ENCODE measurements around the gene MINK1. TPM values are rescaled to one million over a fixed set of nuclear protein-coding genes. Genes with fewer than 3 reads are reported as not detected.

Gene MINK1
- total RNA-seq, 1 donor from 2014 or later = 65.3 TPM

DNA sequence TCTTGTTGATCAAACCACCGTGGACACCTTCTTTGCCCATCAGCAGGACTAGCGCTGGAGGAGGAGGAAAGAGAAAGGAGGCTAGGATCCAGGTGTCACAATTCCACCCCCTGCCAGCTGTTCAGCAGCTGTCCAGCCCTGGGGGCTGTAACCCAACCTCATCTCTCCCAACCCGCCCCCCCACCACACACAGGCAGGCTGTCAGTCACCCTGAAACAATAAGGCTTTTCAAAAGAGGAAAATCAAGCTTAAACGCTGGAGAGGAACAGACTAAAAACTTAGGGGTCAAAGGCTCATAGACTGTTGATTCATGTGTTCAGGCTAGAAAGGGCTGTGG is 112.8 kb downstream of the MINK1 start:
- peak overlapping the region; percentile 100 for H3K4me3 Mint-ChIP-seq
- no peak for ATAC-seq (ENCODE audit: low read depth)
- POLR2A ChIA-PET = interaction anchor here (0.7 to 12.1 kb wide), 12 partner anchors 21 to 246 kb away, joined by 3 to 391 read pairs (median 14); partner anchors contain the start of genes C17orf107, CAMTA2, INCA1 and KIF1C
- H3K4me1 Mint-ChIP-seq = peaks cover 71% of the 10 kb centered on the region
- no peak for DNase-seq
- TF ChIP-seq, protein P1, sequence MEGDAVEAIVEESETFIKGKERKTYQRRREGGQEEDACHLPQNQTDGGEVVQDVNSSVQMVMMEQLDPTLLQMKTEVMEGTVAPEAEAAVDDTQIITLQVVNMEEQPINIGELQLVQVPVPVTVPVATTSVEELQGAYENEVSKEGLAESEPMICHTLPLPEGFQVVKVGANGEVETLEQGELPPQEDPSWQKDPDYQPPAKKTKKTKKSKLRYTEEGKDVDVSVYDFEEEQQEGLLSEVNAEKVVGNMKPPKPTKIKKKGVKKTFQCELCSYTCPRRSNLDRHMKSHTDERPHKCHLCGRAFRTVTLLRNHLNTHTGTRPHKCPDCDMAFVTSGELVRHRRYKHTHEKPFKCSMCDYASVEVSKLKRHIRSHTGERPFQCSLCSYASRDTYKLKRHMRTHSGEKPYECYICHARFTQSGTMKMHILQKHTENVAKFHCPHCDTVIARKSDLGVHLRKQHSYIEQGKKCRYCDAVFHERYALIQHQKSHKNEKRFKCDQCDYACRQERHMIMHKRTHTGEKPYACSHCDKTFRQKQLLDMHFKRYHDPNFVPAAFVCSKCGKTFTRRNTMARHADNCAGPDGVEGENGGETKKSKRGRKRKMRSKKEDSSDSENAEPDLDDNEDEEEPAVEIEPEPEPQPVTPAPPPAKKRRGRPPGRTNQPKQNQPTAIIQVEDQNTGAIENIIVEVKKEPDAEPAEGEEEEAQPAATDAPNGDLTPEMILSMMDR (IDR thresholded peaks at IDR 0.05) = no peak
- intact Hi-C loops (cut with micrococcal nuclease) = loop anchor here (5.0 to 10.0 kb wide), 6 partner anchors 139 to 1034 kb away; partner anchors contain the start of genes ATP2A3, MED11, NUP88 and PLD2
- no peaks in the 10 kb centered on the region for H3K9me3 Mint-ChIP-seq
- CTCF ChIA-PET = interaction anchor here (1.0 kb wide), 2 partner anchors 21 to 37 kb away, joined by 3 to 7 read pairs; partner anchors contain the start of gene SPAG7
- peaks cover 2% of the 10 kb centered on the region for H3K27me3 Mint-ChIP-seq
- H3K27ac Mint-ChIP-seq = peak overlapping the region; percentile 100
- H3K36me3 Mint-ChIP-seq (ENCODE audit: low read depth) = peaks cover 61% of the 10 kb centered on the region

DNA sequence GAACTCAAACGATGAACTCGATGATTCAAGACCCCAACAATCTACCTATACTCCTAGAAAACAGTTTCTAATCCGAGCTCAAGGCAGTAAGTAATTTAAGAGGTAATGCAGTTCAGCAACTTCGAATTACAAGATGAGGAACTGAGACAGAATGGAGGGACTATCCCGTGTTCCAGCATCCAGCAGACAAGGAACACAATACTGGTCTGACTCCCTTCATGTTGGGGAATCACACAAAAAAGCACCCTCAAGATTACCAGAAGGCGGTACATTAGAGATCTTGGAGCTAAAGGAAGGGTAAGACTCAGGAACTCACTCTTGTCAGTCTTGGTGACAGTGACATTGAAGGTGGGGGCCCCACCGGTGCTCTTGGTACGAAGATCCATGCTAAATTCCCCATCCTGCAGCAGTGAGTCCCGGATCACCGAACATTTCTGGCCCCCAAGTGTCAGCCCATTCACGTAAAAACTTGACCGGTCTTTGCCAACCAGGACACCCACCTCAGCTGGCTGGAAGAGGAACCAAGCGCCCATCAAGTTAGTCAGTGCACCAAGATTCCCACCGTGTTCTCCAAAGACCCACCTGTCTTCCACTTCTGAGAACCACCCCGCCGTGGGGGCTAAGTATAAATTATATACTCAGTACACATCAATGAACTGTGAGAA is 113.3 kb downstream of the MINK1 start:
- H3K36me3 Mint-ChIP-seq (ENCODE audit: low read depth) = peaks cover 57% of the 10 kb centered on the region
- intact Hi-C loops (cut with micrococcal nuclease) = loop anchor here (5.0 to 10.0 kb wide), 6 partner anchors 139 to 1034 kb away; partner anchors contain the start of genes ATP2A3, MED11, NUP88 and PLD2
- peaks cover 2% of the 10 kb centered on the region for H3K27me3 Mint-ChIP-seq
- H3K4me1 Mint-ChIP-seq = peaks cover 69% of the 10 kb centered on the region
- H3K4me3 Mint-ChIP-seq = peak overlapping the region; percentile 100
- POLR2A ChIA-PET = interaction anchor here (0.6 to 12.1 kb wide), 19 partner anchors 7 to 1032 kb away, joined by 3 to 391 read pairs (median 6); partner anchors contain the start of genes ARRB2, C17orf107, CAMTA2 and CYB5D2
- H3K27ac Mint-ChIP-seq = peak overlapping the region; percentile 100
- TF ChIP-seq, protein P1 (IDR thresholded peaks at IDR 0.05) = no peak
- DNase-seq = no peak
- CTCF ChIA-PET = interaction anchor here (1.0 kb wide), 2 partner anchors 21 to 37 kb away, joined by 3 to 7 read pairs; partner anchors contain the start of gene SPAG7
- ATAC-seq (ENCODE audit: low read depth) = no peak
- H3K9me3 Mint-ChIP-seq = no peaks in the 10 kb centered on the region

DNA sequence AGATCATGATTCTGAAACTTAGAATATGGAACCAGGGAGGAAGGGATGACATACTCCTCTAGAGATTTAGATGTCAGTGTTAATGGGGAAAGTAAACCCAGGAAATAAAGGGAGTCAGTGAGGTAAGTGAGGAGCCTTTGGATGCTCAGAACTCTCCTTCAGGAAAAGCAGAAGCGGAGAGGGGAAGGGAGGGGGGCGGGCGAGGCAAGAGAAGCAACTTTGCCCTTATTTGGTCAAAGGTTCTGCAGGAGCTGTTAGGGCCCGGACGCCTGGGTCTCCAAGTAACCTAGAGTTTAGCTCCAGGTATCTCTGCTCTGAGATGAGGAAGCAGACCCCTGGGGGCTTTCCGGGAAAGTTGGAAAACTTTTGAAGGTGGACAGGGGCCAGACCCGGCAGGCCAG is 113.9 kb downstream of the MINK1 start:
- no peak for ATAC-seq (ENCODE audit: low read depth)
- H3K4me1 Mint-ChIP-seq = peaks cover 63% of the 10 kb centered on the region
- no peak for DNase-seq
- POLR2A ChIA-PET = interaction anchor here (0.6 to 12.1 kb wide), 20 partner anchors 7 to 1033 kb away, joined by 3 to 391 read pairs (median 7); partner anchors contain the start of genes ARRB2, C17orf107, CAMTA2 and CYB5D2
- H3K4me3 Mint-ChIP-seq = peak overlapping the region; percentile 100
- peaks cover 2% of the 10 kb centered on the region for H3K27me3 Mint-ChIP-seq
- no peaks in the 10 kb centered on the region for H3K9me3 Mint-ChIP-seq
- TF ChIP-seq, protein P1 (IDR thresholded peaks at IDR 0.05) = no peak
- H3K36me3 Mint-ChIP-seq (ENCODE audit: low read depth) = peaks cover 52% of the 10 kb centered on the region
- peak overlapping the region; percentile 100 for H3K27ac Mint-ChIP-seq
- intact Hi-C loops (cut with micrococcal nuclease) = loop anchor here (5.0 to 10.0 kb wide), 6 partner anchors 140 to 1035 kb away; partner anchors contain the start of genes ATP2A3, MED11, NUP88 and PLD2
- CTCF ChIA-PET = interaction anchor here (1.6 kb wide), 1 partner anchor 40 kb away, joined by 3 read pairs; no protein-coding TSS in a partner anchor

Other genes with a start within 250 kb of the MINK1 start
- gene SMTNL2, start 248.8 kb upstream of the MINK1 start, total RNA-seq = not detected in 2 replicates
- not detected in 2 replicates for gene ALOX15, start 191.7 kb upstream of the MINK1 start, total RNA-seq
- gene PELP1, start 129.2 kb upstream of the MINK1 start, total RNA-seq = 71.7 and 79.4 TPM in 2 replicates
- gene ARRB2, start 122.7 kb upstream of the MINK1 start, total RNA-seq = 45.1 and 52.0 TPM in 2 replicates
- 22.9 and 23.6 TPM in 2 replicates for gene MED11, start 101.9 kb upstream of the MINK1 start, total RNA-seq
- 0.15 and 0.31 TPM in 2 replicates for gene ZMYND15, start 93.5 kb upstream of the MINK1 start, total RNA-seq
- 3.0 and 3.5 TPM in 2 replicates for gene CXCL16, start 93.4 kb upstream of the MINK1 start, total RNA-seq
- gene TM4SF5, start 61.5 kb upstream of the MINK1 start, total RNA-seq = not detected in 2 replicates
- not detected in 2 replicates for gene VMO1, start 47.0 kb upstream of the MINK1 start, total RNA-seq
- not detected in 2 replicates for gene GLTPD2, start 44.4 kb upstream of the MINK1 start, total RNA-seq
- 110 and 123 TPM in 2 replicates for gene PSMB6, start 37.2 kb upstream of the MINK1 start, total RNA-seq
- 49.9 and 54.3 TPM in 2 replicates for gene PLD2, start 26.2 kb upstream of the MINK1 start, total RNA-seq
- gene C17orf107, start 66.2 kb downstream of the MINK1 start, total RNA-seq = 1.6 and 1.8 TPM in 2 replicates
- 0.38 and 0.66 TPM in 2 replicates for gene CHRNE, start 69.8 kb downstream of the MINK1 start, total RNA-seq
- gene GP1BA, start 98.9 kb downstream of the MINK1 start, total RNA-seq = not detected in 2 replicates
- gene SLC25A11, start 106.7 kb downstream of the MINK1 start, total RNA-seq = 35.3 and 35.8 TPM in 2 replicates
- gene RNF167, start 106.9 kb downstream of the MINK1 start, total RNA-seq = 93.3 and 108 TPM in 2 replicates
- gene PFN1, start 115.2 kb downstream of the MINK1 start, total RNA-seq = 1,071 and 1,072 TPM in 2 replicates
- 26.3 and 29.5 TPM in 2 replicates for gene ENO3, start 117.8 kb downstream of the MINK1 start, total RNA-seq
- gene SPAG7, start 134.5 kb downstream of the MINK1 start, total RNA-seq = 63.8 and 64.2 TPM in 2 replicates
- gene CAMTA2, start 154.3 kb downstream of the MINK1 start, total RNA-seq = 45.9 and 57.9 TPM in 2 replicates
- gene INCA1, start 164.2 kb downstream of the MINK1 start, total RNA-seq = 0.17 and 0.44 TPM in 2 replicates
- 62.6 and 63.8 TPM in 2 replicates for gene KIF1C, start 164.6 kb downstream of the MINK1 start, total RNA-seq
- gene SLC52A1, start 202.1 kb downstream of the MINK1 start, total RNA-seq = 0.09 TPM in 1 of 2 replicates, not detected in the other
- gene ZFP3, start 245.1 kb downstream of the MINK1 start, total RNA-seq = 10.1 and 11.5 TPM in 2 replicates